Measurements from ENCODE around the gene SPPL2A. TPM values are rescaled to one million over a fixed set of nuclear protein-coding genes. Genes with fewer than 3 reads are reported as not detected.

Gene SPPL2A
- total RNA-seq, 1 donor from 2014 or later: 40.7 TPM

- no peaks in the 10 kb centered on the region for H3K9me3 Mint-ChIP-seq (ENCODE audit: unreplicated experiment)
- H3K36me3 Mint-ChIP-seq (ENCODE audit: unreplicated experiment): peaks cover 10% of the 10 kb centered on the region
- no peak overlapping the region for H3K4me3 Mint-ChIP-seq (ENCODE audit: unreplicated experiment)
- TF ChIP-seq CTCF (IDR thresholded peaks at IDR 0.05; ENCODE audit: partially characterized antibody, unreplicated experiment): no peak
- no peak for DNase-seq
- no peaks in the 10 kb centered on the region for H3K27me3 Mint-ChIP-seq (ENCODE audit: unreplicated experiment)
- H3K4me1 Mint-ChIP-seq (ENCODE audit: low read depth, unreplicated experiment): no peaks in the 10 kb centered on the region
- H3K27ac Mint-ChIP-seq (ENCODE audit: unreplicated experiment): no peak overlapping the region
Observed at GRCh38 chr15:50665938-50666337, 99.6 kb downstream of the SPPL2A start.

- Mint-ChIP-seq H3K4me1 (ENCODE audit: low read depth, unreplicated experiment) (no peaks in the 10 kb centered on the region), H3K36me3 (ENCODE audit: unreplicated experiment) (no peaks in the 10 kb centered on the region), H3K9me3 (ENCODE audit: unreplicated experiment) (no peaks in the 10 kb centered on the region), H3K27ac (ENCODE audit: unreplicated experiment) (no peak overlapping the region), H3K4me3 (ENCODE audit: unreplicated experiment) (no peak overlapping the region), H3K27me3 (ENCODE audit: unreplicated experiment) (peaks cover 1% of the 10 kb centered on the region)
- DNase-seq: no peak
- no peak for TF ChIP-seq CTCF (IDR thresholded peaks at IDR 0.05; ENCODE audit: partially characterized antibody, unreplicated experiment)
Observed at GRCh38 chr15:50655555-50655954, 110.0 kb downstream of the SPPL2A start.

GRCh38 chr15:50653156-50653743 is 112.3 kb downstream of the SPPL2A start:
- H3K27me3 Mint-ChIP-seq (ENCODE audit: unreplicated experiment): peaks cover 1% of the 10 kb centered on the region
- H3K4me3 Mint-ChIP-seq (ENCODE audit: unreplicated experiment): no peak overlapping the region
- no peaks in the 10 kb centered on the region for H3K9me3 Mint-ChIP-seq (ENCODE audit: unreplicated experiment)
- H3K36me3 Mint-ChIP-seq (ENCODE audit: unreplicated experiment): no peaks in the 10 kb centered on the region
- no peaks in the 10 kb centered on the region for H3K4me1 Mint-ChIP-seq (ENCODE audit: low read depth, unreplicated experiment)
- peak overlapping the region; percentile 0 for H3K27ac Mint-ChIP-seq (ENCODE audit: unreplicated experiment)
- no peak for DNase-seq
- no peak for TF ChIP-seq CTCF (IDR thresholded peaks at IDR 0.05; ENCODE audit: partially characterized antibody, unreplicated experiment)

DNA sequence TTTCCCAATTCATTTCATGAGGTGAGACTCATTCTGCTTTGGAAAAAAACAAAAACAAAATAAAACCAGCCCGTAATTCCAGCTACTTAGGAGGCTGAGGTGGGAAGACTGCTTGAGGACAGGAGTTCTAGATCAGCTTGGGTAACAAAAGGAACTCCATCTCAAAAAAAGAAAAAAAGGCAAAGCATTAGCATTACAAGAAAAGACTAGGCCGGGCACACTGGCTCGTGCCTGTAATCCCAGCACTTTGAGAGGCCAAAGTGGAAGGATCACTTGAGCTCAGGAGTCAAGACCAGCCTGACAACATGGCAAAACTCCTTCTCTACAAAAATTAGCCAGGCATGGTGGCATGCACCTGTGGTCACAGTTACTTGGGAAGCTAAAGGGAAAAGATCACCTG is 112.8 kb downstream of the SPPL2A start:
- Mint-ChIP-seq H3K27ac (ENCODE audit: unreplicated experiment) (no peak overlapping the region), H3K9me3 (ENCODE audit: unreplicated experiment) (no peaks in the 10 kb centered on the region), H3K36me3 (ENCODE audit: unreplicated experiment) (no peaks in the 10 kb centered on the region), H3K4me3 (ENCODE audit: unreplicated experiment) (no peak overlapping the region), H3K27me3 (ENCODE audit: unreplicated experiment) (peaks cover 1% of the 10 kb centered on the region), H3K4me1 (ENCODE audit: low read depth, unreplicated experiment) (no peaks in the 10 kb centered on the region)
- TF ChIP-seq CTCF (IDR thresholded peaks at IDR 0.05; ENCODE audit: partially characterized antibody, unreplicated experiment): no peak
- DNase-seq: no peak

Other genes starting within 250 kb of the SPPL2A start
- gene USP50, start 219.0 kb downstream of the SPPL2A start, total RNA-seq (ENCODE audit: unreplicated experiment): not detected
- 24.3 TPM for gene TRPM7, start 78.9 kb downstream of the SPPL2A start, total RNA-seq (ENCODE audit: unreplicated experiment)
- 15.9 TPM for gene AP4E1, start 143.0 kb upstream of the SPPL2A start, total RNA-seq (ENCODE audit: unreplicated experiment)

Data from glutamatergic neuron (in vitro differentiated cells).